H54 (cell line): ENCODE measurements around the gene PLCD4.

Experiments
- DNase-seq: peaks from one replicate; pipeline ENCODE4 v3.0.0; 2011; ENCODE audit warnings: low spot score, mixed read lengths; ENCODE audit not compliant: insufficient read length
- FAIRE-seq: peaks from 3 replicates; lab custom pipeline; 2011; peaks lifted over from hg19 to GRCh38; lab: Jason Lieb, UNC
- POLR2A ChIP-seq: IDR thresholded peaks from 2 replicates; pipeline ENCODE4 v1.6.1; 2011; ENCODE audit warnings: low read depth, mild to moderate bottlenecking, low read length

The PLCD4 gene

DNA sequence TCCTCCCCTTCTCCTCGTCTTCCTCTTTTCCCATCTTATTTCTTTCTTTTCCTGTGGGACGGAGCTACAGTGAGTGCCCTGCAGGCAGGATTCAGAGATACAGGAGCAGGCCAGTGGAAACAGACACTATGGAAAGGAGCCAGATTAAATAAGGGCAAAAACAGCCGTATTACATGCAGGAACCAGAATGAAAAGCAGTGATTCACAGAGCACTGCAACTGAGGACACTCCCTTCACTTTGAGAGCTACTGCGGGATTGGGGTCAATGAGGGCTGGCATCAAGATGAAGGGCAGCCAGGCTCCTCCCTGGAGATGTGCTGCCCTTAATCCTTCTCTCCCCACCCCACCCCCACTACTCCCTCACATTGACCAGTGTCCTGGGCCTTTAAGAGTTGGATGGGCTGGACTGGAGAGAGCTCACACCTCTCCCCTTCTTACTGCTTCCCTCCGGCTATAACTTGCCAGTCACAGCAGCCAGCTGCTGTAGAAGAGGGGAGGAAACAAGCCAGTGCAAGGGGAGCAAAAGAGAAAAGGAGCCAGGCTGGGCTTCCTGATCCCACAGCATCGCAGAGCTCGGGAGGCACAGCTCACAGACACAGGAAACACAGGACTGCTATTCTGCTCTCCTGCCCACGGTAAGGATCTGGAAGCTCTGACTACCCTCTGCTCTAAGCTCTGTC is at the start of gene PLCD4:
TSS of gene PLCD4 (plus strand) at position 464 of the 680 bp plus-strand sequence. CDS start 7,841 bp downstream, outside the sequence.
- TF ChIP-seq POLR2A, result no peak
- peak; percentile 70 for FAIRE-seq
- peak; percentile 43 for DNase-seq

DNA sequence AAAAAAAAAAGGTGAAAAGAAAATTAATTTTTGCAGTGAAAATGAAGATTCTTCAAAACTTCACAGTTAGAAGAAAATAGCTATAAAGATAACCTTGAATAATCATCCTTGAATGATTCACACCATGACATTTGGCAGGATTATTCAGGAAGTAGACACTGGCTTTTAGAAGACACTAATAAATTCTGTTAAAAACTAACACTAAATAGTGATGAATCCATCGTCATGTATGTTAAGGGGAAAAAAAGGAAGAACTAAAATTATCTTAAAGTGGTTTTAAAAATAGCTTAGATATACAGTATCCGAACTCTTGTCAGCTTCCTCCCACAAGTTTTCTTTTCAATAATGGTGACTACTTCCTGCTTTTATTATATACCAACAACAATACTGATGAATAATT is 49.8 kb upstream of the PLCD4 start:
- FAIRE-seq (no peak), DNase-seq (no peak)
- TF ChIP-seq POLR2A, result no peak

DNA sequence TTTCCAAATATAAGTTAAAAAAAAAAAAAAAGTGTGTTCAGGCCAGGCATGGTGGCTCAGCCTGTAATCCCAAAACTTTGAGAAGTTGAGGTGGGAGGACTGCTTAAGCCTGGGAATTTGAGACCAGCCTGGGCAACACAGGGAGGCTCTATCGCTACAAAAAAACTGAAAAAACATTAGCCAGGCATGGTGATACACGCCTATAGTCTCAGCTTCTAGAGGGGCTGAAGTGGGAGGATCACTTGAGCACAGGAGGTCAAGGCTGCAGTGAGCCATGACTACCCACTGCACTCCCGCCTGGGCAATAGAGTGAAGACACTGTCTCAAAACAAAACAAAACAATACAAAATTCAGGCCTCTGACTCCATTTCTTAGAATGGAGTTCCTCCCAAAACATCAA is 48.7 kb upstream of the PLCD4 start:
- FAIRE-seq (no peak), DNase-seq (no peak)
- TF ChIP-seq POLR2A, result no peak

DNA sequence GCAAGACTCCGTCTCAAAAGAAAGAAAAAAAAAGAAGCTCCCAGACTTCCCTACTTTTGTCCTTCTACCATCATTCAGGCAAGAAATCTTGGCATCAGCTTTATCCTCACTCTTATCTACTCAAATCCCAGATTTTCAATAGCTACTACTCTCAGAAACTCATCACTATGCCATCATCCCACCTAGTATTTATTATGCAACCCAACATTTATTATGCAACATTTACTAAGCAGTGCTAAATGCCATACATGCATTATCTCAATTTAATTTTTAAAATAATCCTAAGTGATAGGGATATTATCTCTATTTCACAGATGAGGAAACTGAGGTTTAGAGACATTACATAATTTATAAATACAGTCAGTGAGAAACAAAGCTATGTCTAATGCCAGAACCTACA is 43.6 kb upstream of the PLCD4 start:
- no peak for DNase-seq
- FAIRE-seq, result no peak
- no peak for TF ChIP-seq POLR2A

DNA sequence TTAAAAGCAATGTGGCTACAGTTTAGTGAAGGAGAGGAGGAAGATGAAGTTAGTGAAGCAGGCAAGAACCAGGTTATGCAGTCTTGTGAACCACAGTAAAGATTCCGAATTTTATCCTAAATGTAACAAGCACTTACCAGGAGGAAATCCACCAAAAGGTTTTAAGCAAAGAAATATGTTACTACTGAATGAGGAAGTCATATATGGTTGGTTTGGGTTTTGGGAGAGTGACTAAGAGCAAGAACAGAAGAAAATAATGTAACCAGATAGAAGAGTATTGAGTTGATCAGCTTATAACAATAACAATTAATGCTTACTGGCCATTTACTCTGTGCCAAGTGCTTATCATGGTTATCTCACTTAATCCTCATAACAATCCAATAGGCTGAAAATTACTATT is 41.4 kb upstream of the PLCD4 start:
- DNase-seq, result no peak
- TF ChIP-seq POLR2A, result no peak
- no peak for FAIRE-seq

DNA sequence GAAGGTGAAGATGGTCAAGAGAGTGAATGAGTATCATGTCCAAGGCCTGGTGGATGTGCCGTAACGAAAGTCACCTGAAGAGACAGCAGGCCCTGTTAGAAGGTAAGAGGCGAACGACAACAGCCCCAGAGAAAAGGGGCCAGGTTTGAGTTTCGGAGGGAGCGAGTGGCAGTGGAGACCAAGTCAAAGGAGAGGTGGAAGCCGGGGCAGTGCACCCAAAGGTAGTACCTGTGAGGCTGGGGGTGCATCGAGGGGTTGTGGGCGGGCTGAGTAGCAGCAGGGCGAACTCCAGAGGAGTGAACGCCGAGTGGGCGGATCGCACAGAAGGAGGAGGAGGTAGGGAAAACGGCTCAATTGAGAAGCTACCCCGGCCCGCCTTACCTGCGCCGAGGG is 39.9 kb upstream of the PLCD4 start:
- FAIRE-seq, result no peak
- no peak for TF ChIP-seq POLR2A
- no peak for DNase-seq

DNA sequence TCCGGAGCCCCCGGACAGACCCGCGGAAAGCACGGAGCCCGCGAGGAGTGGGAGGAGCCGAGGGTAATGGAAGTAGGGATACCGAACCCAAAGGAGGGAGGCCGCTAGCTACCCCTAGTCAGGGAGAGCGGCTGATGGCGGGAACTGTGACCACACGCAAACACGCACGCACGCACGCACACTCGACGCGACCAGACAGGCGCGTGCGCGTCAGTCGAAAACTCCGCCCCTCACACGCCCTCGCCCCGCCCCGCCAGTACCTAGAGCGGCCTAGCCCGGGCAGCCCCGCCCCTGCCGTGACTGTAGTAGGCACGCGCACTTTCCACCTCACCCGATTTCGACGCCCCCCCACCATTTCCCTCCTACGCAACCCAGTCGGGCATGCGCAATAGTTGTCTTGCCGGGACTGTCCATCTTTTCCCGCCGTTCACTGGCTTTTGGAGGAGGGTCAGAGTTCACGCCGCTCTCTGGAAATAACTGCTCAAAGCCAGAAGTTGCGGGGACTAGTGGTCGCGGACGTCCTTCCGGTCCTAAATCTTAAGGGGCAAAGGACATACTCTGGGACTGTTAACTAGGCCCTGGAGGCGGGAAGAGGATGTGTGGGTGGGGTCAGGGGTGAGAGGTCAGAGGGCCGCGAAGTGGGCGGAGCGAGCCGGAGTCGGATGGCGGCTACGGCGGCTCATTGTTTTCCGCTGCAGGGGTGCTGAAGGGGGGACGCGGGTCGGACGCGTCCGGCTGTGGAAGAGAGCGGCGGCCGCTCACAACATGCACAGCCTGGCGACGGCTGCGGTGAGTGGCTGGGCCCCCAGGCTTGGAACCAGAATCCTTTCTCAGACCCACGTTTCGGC is 39.3 kb upstream of the PLCD4 start, which contains the start of the genes CNOT9 and USP37:
TSS of gene CNOT9 (plus strand) at position 650 of the 848 bp plus-strand sequence. CDS start at position 766, 116 bp downstream.
TSS of gene USP37 (minus strand) at position 162 of the 848 bp plus-strand sequence. CDS start 9,698 bp downstream, outside the sequence.
- FAIRE-seq (peak; percentile 78), DNase-seq (peak; percentile 79)
- TF ChIP-seq POLR2A, result peak; percentile 64

DNA sequence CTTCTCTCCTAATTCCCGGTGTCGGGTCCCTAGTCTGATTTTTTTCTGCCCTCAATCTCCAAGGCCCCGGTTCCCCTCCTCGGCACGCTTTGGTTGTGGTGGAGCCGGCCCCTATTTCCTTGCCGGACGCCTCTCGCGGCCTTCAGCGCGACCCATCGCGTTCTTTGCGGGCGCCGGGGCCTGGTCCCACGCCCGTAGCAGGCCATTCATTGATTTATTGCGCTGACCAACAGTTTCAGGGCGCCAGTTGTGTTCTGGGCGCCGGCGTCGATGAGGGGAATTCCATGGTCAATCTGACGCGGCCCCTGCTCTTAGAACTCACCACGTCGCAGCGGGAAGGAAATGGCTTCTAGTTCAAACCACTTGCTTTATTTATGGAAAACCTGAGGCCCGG is 38.7 kb upstream of the PLCD4 start:
- DNase-seq, result peak; percentile 30

DNA sequence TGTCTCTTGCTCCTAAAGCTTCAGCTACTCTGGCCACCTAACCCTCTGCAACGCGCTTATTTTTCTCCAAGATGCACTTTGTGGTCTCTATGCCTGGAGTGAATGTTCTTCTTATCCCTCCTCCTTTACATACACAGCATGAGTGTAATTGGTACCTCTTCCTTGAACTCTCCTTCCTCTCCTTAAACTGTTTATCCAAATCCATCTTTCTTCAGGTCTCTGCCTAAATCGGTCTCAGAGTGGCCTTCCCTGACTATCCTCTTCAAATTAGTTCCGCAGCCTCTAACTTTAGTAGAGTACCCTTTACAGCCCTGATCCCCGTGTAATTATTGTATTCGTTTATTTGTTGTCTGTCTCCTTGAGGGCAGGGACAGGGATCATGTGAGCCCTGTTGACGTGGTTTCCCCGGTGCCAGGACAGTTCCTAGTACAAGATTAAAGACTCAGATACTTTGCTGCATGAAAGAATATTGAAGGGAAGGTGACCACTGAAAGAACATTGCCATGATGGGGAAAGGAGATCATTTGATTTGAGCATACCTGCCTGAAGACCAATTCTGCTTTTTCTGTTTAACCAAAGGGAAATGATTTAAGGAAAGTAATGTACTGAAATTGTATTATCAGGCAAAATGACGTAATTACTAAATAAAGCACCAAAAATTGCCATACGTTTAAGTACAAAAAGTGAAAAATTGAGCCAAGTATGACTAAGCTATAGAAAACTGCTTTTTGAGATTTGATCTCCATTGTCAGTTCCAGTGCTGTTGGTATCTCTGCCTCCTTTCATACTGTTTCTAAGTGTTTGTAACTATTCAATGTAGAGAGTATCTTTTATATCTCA is 37.8 kb upstream of the PLCD4 start:
- no peak for DNase-seq
- no peak for FAIRE-seq
- TF ChIP-seq POLR2A, result no peak

More for the DNA sequence above, 38.7 kb upstream of the PLCD4 start:
- FAIRE-seq, result no peak
- no peak for TF ChIP-seq POLR2A

DNA sequence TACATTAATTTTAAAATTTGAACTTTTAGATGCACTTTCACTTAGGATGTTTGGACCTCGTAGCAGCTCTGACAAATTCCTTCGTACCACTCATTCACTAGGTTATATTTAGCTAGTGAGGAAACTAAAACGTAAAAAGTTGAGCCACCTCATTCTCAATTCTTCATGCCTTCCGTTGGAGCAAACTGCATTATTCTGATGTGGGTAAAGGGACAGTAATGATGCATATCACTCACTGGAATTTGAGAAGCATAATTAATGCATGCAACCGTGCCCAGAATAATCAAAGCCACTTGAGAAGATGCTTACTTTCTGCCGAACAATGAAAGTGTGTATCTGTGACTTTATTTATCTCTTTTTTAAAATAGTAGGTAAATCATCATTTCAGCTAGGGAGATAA is 36.8 kb upstream of the PLCD4 start:
- DNase-seq, result no peak
- TF ChIP-seq POLR2A, result no peak
- no peak for FAIRE-seq

DNA sequence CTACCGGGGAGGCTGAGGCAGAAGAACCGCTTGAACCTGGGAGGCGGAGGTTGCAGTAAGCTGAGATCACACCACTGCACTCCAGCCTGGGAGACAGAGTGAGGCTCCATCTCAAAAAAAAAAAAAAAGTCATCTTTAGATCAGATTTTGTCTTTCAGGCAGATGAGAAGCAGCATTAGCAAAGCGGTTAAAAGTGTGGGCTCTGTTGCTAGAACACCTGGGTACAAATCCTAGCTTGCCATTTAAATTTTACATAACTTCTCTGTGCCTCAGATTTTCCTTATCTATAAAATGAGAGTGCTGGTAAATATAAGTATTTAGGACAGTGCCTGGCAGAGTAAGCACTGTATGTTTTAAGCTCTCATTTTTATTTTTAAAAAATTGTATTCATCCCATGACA is 30.8 kb upstream of the PLCD4 start:
- no peak for TF ChIP-seq POLR2A
- no peak for FAIRE-seq
- no peak for DNase-seq

DNA sequence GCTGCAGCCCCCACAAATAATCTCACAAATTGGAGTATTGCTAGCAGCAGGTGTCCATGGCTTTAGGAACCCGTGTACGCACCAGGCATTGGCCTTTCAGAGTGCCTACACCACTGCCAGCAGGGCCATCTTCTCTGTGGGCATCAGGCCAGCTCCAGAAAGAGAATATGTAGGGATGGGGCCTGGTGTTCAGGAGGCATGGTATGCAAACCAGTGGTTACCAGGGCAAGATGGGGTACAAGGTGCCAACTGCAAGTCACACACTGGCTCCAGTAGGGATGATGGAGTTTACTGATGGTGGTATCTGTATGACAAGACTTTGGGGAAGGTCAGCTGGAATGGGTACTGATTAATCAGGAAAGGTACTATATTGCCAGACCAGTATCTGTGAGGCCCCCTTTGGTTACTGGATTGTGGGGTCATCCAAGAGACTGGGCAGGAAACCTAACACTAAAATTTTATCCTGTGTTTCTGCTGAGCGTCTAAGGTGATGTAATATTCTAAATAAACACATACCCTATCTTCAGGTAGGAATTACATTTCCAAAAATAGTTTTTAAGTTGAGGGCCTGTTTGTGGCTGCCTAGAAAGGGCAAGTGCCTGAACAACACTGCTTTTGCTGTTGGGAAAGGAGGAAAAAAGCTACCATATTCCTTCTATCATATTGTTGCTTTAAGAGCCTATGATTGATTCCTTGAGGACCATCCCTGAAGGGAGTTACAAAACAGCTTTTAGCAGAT is 30.0 kb upstream of the PLCD4 start:
- FAIRE-seq (no peak), DNase-seq (no peak)
- TF ChIP-seq POLR2A, result no peak
